SK-N-SH treated with all-trans-retinoic acid at 6 μM for 48 hours (cell line): ENCODE data around the gene IGSF8.

Experiments used
- CREB5 ChIP-seq: fragments of 250-450 bp; sonication (Bioruptor Pico); IDR thresholded peaks from 2 replicates; pipeline ENCODE4 v1.5.1; 2020; ENCODE audit warnings: low read depth, mild to moderate bottlenecking, moderate library complexity
- CSRNP3 ChIP-seq: fragments of 250-450 bp; sonication (Bioruptor Pico); IDR thresholded peaks from 2 replicates; pipeline ENCODE4 v1.5.1; 2021; ENCODE audit warnings: mild to moderate bottlenecking, moderate library complexity
- GLIS3 ChIP-seq: fragments of 250-450 bp; sonication (Bioruptor Pico); IDR thresholded peaks from 2 replicates; pipeline ENCODE4 v1.5.0; 2020; ENCODE audit warnings: mild to moderate bottlenecking, moderate library complexity
- PATZ1 ChIP-seq: fragments of 250-450 bp; sonication (Bioruptor Pico); IDR thresholded peaks from 2 replicates; pipeline ENCODE4 v1.8.0; 2020; ENCODE audit warnings: mild to moderate bottlenecking, moderate library complexity, borderline replicate concordance
- POU6F1 ChIP-seq: fragments of 250-450 bp; sonication (Bioruptor Pico); IDR thresholded peaks from 2 replicates; pipeline ENCODE4 v1.8.0; 2021; ENCODE audit warnings: low read depth, mild to moderate bottlenecking, moderate library complexity, borderline replicate concordance
- PPARA ChIP-seq: fragments of 250-450 bp; sonication (Bioruptor Pico); IDR thresholded peaks from 2 replicates; pipeline ENCODE4 v1.5.0; 2020; ENCODE audit warnings: mild to moderate bottlenecking, borderline replicate concordance
- RARB ChIP-seq: fragments of 250-450 bp; sonication (Bioruptor Pico); IDR thresholded peaks from 2 replicates; pipeline ENCODE4 v1.8.0; 2021; ENCODE audit warnings: mild to moderate bottlenecking, moderate library complexity
- ZFP30 ChIP-seq: fragments of 450-650 bp; formaldehyde crosslinking; IDR thresholded peaks from 2 replicates; pipeline ENCODE4 v1.5.0; 2022; ENCODE audit warnings: mild to moderate bottlenecking, moderate library complexity
- ZNF70 ChIP-seq: fragments of 450-650 bp; formaldehyde crosslinking; IDR thresholded peaks from 2 replicates; pipeline ENCODE4 v1.5.0; 2020; ENCODE audit warnings: mild to moderate bottlenecking, moderate library complexity

- TF ChIP-seq ZNF70 (CRISPR knock-in tag) (no peak), POU6F1 (CRISPR knock-in tag) (no peak), GLIS3 (CRISPR knock-in tag) (no peak), ZFP30 (CRISPR knock-in tag) (no peak), CREB5 (CRISPR knock-in tag) (no peak), CSRNP3 (CRISPR knock-in tag) (no peak), PATZ1 (no peak), PPARA (CRISPR knock-in tag) (no peak), RARB (CRISPR knock-in tag) (no peak)
Observed at GRCh38 chr1:160115545-160116282, 17.3 kb upstream of the IGSF8 start, which contains the start of gene ATP1A2.
